Right kidney (tissue), 9 donors: ENCODE results near the gene OR7G3.
A peak's percentile ranks its signal among the peaks of the same experiment; 100 is the strongest.

ENCODE experiments used
- DNase-seq: peaks from one replicate; pipeline ENCODE4 v3.0.0-alpha.2; 2016
- long read RNA-seq, 8 donors: transcript quantifications; one replicate each; lab custom pipeline, GENCODE V29; 2026

The OR7G3 gene
- long read RNA-seq, donor 1, result 0 reads
- long read RNA-seq, donor 2, result 0 reads
- long read RNA-seq, donor 3, result 0 reads
- long read RNA-seq, donor 4, result 0 reads
- long read RNA-seq, donor 5, result 0 reads
- long read RNA-seq, donor 6, result 0 reads
- long read RNA-seq, donor 7, result 0 reads
- long read RNA-seq, donor 8, result 0 reads

GRCh38 chr19:9126900-9127405, at the start of gene OR7G3:
Gene OR7G3, minus strand, starts transcription at chr19:9126950. Its CDS starts 0 bp downstream, at chr19:9126950.
- no peak for DNase-seq

GRCh38 chr19:9175326-9175725, 48.6 kb upstream of the OR7G3 start:
- no peak for DNase-seq

GRCh38 chr19:9171393-9171991, 44.7 kb upstream of the OR7G3 start:
- no peak for DNase-seq

- DNase-seq, result no peak
Measured at GRCh38 chr19:9166846-9167245, 40.1 kb upstream of the OR7G3 start.

GRCh38 chr19:9165261-9165660, 38.5 kb upstream of the OR7G3 start:
- DNase-seq, result no peak

GRCh38 chr19:9161427-9161826, 34.7 kb upstream of the OR7G3 start:
- DNase-seq, result no peak

- DNase-seq, result no peak
Measured at GRCh38 chr19:9159891-9160290, 33.1 kb upstream of the OR7G3 start.

GRCh38 chr19:9156304-9156703, 29.6 kb upstream of the OR7G3 start:
- no peak for DNase-seq

- DNase-seq, result no peak
Measured at GRCh38 chr19:9155591-9155990, 28.8 kb upstream of the OR7G3 start.

- DNase-seq, result no peak
Measured at GRCh38 chr19:9151367-9151766, 24.6 kb upstream of the OR7G3 start.

GRCh38 chr19:9150650-9151049, 23.9 kb upstream of the OR7G3 start:
- no peak for DNase-seq

- no peak for DNase-seq
Measured at GRCh38 chr19:9149997-9150396, 23.2 kb upstream of the OR7G3 start.

GRCh38 chr19:9148697-9149096, 21.9 kb upstream of the OR7G3 start:
- DNase-seq, result no peak

- DNase-seq, result no peak
Measured at GRCh38 chr19:9146882-9147281, 20.1 kb upstream of the OR7G3 start.

- no peak for DNase-seq
Measured at GRCh38 chr19:9144920-9145319, 18.2 kb upstream of the OR7G3 start.

GRCh38 chr19:9140159-9140874, 13.6 kb upstream of the OR7G3 start, which contains the start of gene ZNF317:
Gene ZNF317, plus strand, starts transcription at chr19:9140397. Its CDS starts 15,620 bp downstream, at chr19:9156017.
- DNase-seq, result peak; percentile 89

- no peak for DNase-seq
Measured at GRCh38 chr19:9139609-9140158, 12.9 kb upstream of the OR7G3 start.

GRCh38 chr19:9132422-9132821, 5.7 kb upstream of the OR7G3 start:
- no peak for DNase-seq

GRCh38 chr19:9130965-9131364, 4.2 kb upstream of the OR7G3 start:
- no peak for DNase-seq

- DNase-seq, result no peak
Measured at GRCh38 chr19:9128171-9128570, 1.4 kb upstream of the OR7G3 start.

- DNase-seq, result no peak
Measured at GRCh38 chr19:9116547-9116946, 10.2 kb downstream of the OR7G3 start.

- DNase-seq, result no peak
Measured at GRCh38 chr19:9115307-9115813, 11.4 kb downstream of the OR7G3 start, which contains the start of gene OR7G1. Gene OR7G1, minus strand, starts transcription at chr19:9115763. Its CDS starts 0 bp downstream, at chr19:9115763.

- DNase-seq, result no peak
Measured at GRCh38 chr19:9109959-9110358, 16.8 kb downstream of the OR7G3 start.
